GM21825 (cell line): ENCODE data around the gene CNOT1.
"Not testable (repeated sequence)": the region's sequence is repeated elsewhere in the genome, so short reads cannot be mapped to it uniquely, and the experiment has no call there.

Source experiments
- ATAC-seq: cut with Tn5 transposase; IDR thresholded peaks from one replicate; pipeline ENCODE4 v1.9.1; 2021; ENCODE audit warnings: mild to moderate bottlenecking, moderate library complexity; ENCODE audit not compliant: unreplicated experiment

CNOT1 gene

GRCh38 chr16:58582971-58583765 is 46.5 kb downstream of the CNOT1 start:
- ATAC-seq, result no peak

DNA sequence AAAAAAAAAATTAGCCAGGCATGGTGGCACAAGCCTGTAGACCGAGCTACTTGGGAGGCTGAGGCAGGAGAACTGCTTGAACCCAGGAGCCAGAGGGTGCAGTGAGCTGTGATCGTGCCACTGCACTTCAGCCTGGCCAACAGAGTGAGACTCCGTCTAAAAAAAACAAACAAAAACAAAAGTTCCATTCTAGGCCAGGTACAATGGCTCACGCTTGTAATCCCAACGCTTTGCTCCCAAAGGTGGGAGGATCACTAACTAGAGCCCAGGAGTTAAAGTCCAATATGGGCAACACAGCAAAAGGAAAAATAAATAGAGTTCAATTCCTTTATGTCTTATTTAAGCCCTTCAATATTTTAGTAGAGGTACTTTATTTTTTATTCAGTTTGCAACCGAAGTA is 47.5 kb downstream of the CNOT1 start:
- no peak for ATAC-seq

GRCh38 chr16:58579587-58579986 is 50.0 kb downstream of the CNOT1 start:
- no peak for ATAC-seq

DNA sequence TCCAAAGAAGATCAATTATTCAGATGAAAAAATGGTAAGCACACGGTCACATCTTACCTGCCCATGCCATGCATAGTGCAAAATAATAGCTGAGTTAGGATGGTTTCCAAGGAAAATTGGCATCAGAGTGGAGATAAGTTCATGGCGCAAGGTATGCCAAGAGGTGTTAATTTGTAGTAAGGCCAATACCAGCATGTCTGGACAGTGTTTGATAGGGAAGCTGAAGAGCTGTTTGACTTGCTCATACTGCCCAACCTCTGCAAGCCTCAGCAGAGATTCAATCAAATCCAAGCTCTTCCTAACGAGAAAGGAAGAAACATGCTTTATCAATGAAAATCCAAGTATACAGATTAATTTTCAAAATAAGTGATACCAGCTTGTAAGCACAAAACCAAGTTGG is 51.0 kb downstream of the CNOT1 start:
- no peak for ATAC-seq

DNA sequence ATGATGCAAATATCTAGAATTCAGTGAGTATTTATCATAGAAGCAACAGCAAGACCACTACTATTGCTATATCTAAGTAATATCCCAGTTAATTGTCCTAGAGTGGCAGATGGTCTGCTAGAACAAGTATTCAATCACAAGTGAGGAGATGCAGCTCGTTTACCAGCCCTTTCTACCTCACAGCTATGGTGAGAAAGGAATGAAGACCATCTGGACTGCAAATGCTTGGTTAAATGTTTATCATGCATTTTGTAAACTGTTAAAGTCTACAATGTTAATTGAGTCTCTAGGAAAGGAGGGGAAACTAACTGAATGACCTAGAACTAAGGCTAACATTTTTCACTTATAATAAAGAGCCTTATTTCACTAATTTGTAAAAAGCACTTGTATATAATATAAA is 52.5 kb downstream of the CNOT1 start:
- ATAC-seq, result no peak

GRCh38 chr16:58574895-58575294 is 54.7 kb downstream of the CNOT1 start:
- ATAC-seq, result no peak

GRCh38 chr16:58565697-58566096 is 63.9 kb downstream of the CNOT1 start:
- not testable (repeated sequence) for ATAC-seq

- ATAC-seq, result no peak
Observed at GRCh38 chr16:58563775-58564174, 65.9 kb downstream of the CNOT1 start.

DNA sequence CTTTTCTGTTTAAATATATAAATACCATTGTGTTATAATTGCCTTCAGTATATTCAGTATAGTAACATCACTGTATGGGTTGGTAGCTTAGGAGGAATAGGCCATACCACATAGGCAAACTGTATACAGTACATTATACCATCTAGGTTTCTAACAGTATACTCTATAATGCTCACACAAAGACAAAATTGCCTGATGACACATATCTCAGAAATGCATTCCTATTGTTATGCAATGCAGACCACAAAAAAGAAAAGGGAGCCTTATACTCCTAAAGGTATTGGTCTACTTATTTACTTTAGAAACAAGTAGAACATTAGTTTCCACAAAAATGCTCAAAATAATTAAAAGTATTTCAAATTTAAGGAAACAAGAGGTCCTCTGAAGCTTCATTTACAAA is 66.4 kb downstream of the CNOT1 start:
- no peak for ATAC-seq

- no peak for ATAC-seq
Observed at GRCh38 chr16:58556678-58557077, 72.9 kb downstream of the CNOT1 start.

DNA sequence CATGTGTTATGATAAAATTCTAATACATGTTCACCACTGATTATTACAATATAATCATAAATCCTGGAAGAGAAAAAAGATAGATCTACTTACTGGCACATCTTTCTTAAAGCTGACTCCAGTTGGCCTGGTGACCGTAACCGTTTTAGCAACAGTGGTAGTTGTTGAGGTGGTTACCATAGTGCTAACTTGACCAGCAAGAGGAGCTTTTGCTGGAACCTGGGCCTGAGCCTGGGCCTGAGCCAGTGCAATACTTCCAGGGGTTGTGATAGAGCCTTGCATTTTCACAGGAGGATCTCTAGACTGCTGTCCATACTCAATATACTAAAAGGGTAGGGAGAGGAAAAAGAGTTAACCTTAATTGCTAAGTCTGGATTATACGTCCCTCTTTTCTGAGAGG is 78.1 kb downstream of the CNOT1 start:
- ATAC-seq, result no peak

DNA sequence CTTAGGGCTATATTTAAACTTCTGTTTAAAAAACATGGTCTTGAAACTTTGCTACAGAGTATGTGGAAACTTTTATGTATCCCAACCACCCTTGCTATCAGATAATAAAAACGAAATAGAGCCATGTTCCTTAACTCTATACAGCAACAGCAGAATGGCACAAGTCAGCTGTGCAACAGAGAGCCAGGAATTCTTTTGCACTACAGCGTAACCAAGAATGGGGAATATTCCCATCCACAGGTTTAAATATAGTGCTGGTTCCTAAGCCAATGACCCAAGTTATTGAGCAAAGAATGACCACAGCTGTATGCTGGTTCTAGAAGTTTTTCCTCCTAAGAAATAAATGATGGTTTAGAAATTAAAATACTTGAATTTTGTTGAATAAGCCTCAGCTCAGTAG is 81.2 kb downstream of the CNOT1 start:
- ATAC-seq, result no peak

- no peak for ATAC-seq
Observed at GRCh38 chr16:58543685-58544084, 85.9 kb downstream of the CNOT1 start.

GRCh38 chr16:58542291-58542690 is 87.3 kb downstream of the CNOT1 start:
- ATAC-seq, result no peak

GRCh38 chr16:58541711-58542110 is 87.9 kb downstream of the CNOT1 start:
- no peak for ATAC-seq

- no peak for ATAC-seq
Observed at GRCh38 chr16:58537124-58537906, 92.3 kb downstream of the CNOT1 start.

- no peak for ATAC-seq
Observed at GRCh38 chr16:58536278-58536677, 93.3 kb downstream of the CNOT1 start.

- ATAC-seq, result no peak
Observed at GRCh38 chr16:58535100-58535499, 94.5 kb downstream of the CNOT1 start.

DNA sequence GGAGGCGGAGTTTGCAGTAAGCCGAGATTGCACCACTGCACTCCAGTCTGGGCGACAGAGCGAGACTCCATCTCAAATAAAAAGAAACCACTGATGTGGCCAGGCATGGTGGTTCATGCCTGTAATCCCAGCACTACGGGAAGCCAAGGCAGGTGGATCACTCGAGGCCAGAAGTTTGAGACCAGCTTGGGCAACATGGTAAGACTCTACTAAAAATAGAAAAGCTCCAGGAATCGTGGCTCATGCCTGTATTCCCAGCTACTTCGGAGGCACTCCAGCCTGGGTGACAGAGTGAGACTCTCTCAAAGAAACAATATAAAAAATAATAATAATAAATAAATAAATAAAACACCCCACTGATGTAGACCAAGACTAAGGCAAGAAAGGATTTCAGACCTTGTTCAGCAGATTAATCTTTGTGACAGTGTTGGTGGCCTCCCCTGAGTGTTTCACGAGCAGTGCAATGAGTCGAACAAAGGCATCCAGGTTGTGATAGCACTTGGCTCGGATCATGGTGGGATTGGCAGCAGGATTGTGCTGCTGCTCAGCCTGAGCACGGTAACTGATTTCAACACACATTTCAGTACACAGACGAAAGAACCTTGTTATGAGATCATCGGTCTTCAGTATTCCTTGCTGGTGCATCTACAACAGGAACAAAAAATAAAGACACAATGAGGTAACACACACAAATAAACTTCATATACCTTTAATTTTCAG is 95.7 kb downstream of the CNOT1 start:
- no peak for ATAC-seq

GRCh38 chr16:58532414-58532813 is 97.2 kb downstream of the CNOT1 start:
- no peak for ATAC-seq

DNA sequence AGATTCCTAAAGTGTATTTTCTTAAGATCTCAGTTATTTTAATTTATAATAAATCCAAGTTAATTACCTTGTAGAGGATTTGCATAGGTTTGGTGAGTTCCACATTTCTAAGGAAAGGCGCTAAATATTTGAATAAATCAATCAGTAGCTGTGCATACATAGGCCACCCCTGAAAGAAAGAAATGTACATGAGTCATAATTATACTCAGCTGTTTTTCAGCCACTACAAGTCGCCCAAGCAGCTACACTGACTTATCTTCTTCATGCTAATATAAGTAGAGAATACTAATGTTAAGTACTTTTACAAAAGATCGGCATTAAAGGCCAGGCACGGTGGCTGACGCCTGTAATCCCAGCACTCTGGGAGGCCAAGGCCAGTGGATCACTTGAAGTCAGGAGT is 99.4 kb downstream of the CNOT1 start:
- no peak for ATAC-seq

DNA sequence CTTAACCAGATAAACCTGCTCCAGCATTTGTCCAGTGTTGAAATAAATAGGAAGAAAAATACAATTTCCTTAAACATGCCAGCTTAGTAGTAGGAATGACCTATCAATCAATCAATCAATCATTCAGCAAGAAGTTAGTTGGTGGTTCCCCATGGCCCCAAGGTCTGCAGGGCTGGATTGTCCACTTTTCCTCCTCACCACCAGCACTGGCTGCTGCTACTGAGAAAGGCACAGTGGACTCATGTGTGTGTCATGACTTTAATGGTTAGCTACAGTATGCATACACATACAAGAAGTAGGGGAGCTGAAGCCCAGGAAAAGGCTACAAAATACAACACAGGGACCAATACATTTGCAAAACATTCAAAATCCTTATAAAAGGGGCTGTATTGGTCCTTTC is 109.9 kb downstream of the CNOT1 start:
- ATAC-seq, result no peak
